ENCODE results near the gene JTB.

DNA sequence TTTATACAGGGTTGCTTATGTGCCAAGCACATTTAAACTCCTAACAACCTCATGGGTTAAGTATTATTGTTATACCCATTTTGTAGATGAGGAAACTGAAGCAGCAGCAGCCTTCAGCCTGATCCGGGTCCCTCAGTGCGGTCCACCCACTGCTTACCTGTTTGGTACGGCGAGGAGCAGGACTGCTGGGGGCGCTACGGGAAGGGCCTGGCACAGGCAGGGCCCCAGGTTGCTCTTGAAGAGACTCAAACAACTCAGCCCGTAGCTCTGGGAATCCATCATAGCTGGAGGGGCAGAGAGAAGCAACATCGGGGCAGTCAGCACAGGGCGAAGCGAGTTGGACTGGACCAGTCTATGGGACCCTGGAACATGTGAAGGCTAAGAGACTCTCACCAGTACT is 40.1 kb downstream of the JTB start:
- TF ChIP-seq, protein P1, sequence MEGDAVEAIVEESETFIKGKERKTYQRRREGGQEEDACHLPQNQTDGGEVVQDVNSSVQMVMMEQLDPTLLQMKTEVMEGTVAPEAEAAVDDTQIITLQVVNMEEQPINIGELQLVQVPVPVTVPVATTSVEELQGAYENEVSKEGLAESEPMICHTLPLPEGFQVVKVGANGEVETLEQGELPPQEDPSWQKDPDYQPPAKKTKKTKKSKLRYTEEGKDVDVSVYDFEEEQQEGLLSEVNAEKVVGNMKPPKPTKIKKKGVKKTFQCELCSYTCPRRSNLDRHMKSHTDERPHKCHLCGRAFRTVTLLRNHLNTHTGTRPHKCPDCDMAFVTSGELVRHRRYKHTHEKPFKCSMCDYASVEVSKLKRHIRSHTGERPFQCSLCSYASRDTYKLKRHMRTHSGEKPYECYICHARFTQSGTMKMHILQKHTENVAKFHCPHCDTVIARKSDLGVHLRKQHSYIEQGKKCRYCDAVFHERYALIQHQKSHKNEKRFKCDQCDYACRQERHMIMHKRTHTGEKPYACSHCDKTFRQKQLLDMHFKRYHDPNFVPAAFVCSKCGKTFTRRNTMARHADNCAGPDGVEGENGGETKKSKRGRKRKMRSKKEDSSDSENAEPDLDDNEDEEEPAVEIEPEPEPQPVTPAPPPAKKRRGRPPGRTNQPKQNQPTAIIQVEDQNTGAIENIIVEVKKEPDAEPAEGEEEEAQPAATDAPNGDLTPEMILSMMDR (IDR thresholded peaks at IDR 0.05; ENCODE audit: low read depth, low read length), result no peak
- TF ChIP-seq EZH2phosphoT487 (IDR thresholded peaks at IDR 0.05; ENCODE audit: low read depth), result no peak
